ENCODE results near the gene ZC3HAV1L.

The ZC3HAV1L gene

DNA sequence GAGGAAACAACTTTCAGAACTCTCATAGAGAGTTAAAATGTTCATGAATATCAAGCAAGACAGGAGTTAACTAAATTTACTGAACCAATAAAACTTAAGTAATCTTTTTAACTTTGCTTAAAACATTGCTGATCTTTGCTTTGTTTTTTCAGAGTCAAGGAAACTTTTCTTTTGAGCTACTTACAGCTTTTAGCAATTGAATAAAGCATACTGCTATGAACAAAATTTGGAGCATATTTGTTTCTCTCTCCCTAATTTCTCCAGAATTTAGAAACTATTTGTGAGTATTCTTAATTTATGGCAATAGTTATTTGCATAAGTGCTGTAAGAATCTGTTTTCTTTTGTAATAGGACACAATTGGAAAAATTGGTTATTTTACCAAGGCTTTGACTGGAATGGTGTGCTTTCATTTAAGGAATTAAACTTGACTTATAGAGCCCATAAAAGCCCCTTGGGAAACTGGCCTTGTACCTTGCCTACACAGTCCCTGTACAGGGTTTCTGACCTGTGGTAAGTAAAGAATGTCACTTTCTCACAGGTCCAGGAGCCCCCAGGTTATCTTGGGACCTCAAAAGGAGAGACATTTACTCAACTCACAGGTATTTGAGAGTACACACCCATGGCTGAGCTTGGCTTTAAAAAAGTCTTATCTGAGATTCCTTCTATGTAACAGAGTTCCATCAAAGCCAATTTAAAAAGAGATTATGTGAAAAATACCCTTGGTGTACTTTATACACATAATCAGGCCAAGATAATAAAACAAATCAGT is 31.3 kb downstream of the ZC3HAV1L start:
- Histone ChIP-seq H3K4me1 (ENCODE audit: control insufficient read depth, low read depth, low read length) (no peaks in the 10 kb centered on the region), H3K27me3 (ENCODE audit: control insufficient read depth, insufficient read depth, low read length) (no peaks in the 10 kb centered on the region), H3K9me3 (ENCODE audit: control insufficient read depth, low read depth, low read length) (peaks cover 11% of the 10 kb centered on the region), H3K36me3 (ENCODE audit: control insufficient read depth, low read depth, low read length) (no peaks in the 10 kb centered on the region), H3K4me3 (ENCODE audit: low read length) (no peak overlapping the region), H3K27ac (ENCODE audit: low read length) (no peak overlapping the region), H3K9ac (ENCODE audit: low read length) (no peak overlapping the region)

DNA sequence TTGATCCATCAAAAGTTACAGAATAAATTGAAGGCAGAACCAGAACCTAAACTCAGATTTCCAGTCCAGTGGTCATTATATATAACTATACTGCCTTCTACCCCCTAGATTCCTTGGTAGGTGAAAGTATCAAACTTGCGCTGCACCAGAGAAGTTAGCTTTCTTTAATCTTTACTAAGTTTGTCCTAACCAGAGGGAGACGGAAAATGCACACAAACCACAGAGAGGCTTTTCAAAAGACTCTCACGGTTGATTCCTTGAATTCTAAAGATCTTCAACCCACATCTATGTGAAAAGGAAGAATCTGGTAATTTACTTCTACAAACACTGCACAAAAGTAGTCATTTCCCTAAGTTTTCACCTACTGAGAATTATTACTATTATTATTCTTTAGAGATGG is 36.4 kb downstream of the ZC3HAV1L start:
- H3K9me3 ChIP-seq (ENCODE audit: control insufficient read depth, low read depth, low read length): peaks cover 4% of the 10 kb centered on the region
- no peaks in the 10 kb centered on the region for H3K4me1 ChIP-seq (ENCODE audit: control insufficient read depth, low read depth, low read length)
- no peaks in the 10 kb centered on the region for H3K36me3 ChIP-seq (ENCODE audit: control insufficient read depth, low read depth, low read length)
- no peak overlapping the region for H3K4me3 ChIP-seq (ENCODE audit: low read length)
- H3K9ac ChIP-seq (ENCODE audit: low read length): no peak overlapping the region
- no peak overlapping the region for H3K27ac ChIP-seq (ENCODE audit: low read length)
- no peaks in the 10 kb centered on the region for H3K27me3 ChIP-seq (ENCODE audit: control insufficient read depth, insufficient read depth, low read length)

DNA sequence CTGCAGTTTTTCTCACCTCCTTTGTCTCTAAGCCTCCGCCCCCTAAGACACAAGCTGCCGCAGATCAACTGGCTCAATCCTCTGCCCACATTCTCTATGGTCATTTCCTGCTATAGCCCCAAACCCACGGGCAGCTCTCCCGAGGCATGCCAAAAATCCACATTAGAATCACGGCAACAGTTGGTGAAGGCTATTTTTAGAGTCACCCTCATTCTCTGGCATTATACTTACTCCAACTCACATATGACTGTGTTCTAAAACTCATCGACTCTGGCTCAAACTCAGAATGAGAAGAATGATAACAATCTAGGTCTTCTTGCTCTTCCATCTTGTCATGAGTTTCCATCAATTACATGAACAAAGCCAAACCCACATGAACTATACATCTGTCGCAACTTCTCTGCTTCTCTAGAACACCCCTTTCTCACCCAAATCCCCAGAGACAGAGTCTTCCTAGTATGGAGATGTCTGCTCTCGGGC is 43.8 kb downstream of the ZC3HAV1L start:
- no peaks in the 10 kb centered on the region for H3K27me3 ChIP-seq (ENCODE audit: control insufficient read depth, insufficient read depth, low read length)
- no peak overlapping the region for H3K4me3 ChIP-seq (ENCODE audit: low read length)
- H3K9ac ChIP-seq (ENCODE audit: low read length): no peak overlapping the region
- no peaks in the 10 kb centered on the region for H3K4me1 ChIP-seq (ENCODE audit: control insufficient read depth, low read depth, low read length)
- H3K9me3 ChIP-seq (ENCODE audit: control insufficient read depth, low read depth, low read length): peaks cover 5% of the 10 kb centered on the region
- H3K27ac ChIP-seq (ENCODE audit: low read length): no peak overlapping the region
- H3K36me3 ChIP-seq (ENCODE audit: control insufficient read depth, low read depth, low read length): no peaks in the 10 kb centered on the region

DNA sequence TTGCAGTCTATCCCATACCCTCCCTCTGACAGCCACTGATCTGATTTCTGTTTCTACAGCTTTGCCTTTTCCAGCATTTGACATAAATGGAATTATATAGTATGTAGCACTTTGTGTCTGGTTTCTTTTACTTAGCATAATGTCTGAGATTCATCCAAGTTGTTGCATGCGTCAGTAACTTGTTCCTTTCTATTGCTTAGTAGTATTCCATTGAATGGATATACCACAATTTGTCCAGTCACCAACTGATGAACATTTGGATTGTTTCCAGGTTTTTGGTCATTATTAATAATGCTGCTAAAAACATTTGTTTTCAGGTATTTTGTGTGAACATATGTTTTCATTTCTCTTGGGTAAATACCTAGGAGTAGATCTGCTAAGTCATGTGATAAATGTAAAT is 48.2 kb downstream of the ZC3HAV1L start:
- peaks cover 4% of the 10 kb centered on the region for H3K27me3 ChIP-seq (ENCODE audit: control insufficient read depth, insufficient read depth, low read length)
- no peak overlapping the region for H3K27ac ChIP-seq (ENCODE audit: low read length)
- H3K4me3 ChIP-seq (ENCODE audit: low read length): no peak overlapping the region
- no peaks in the 10 kb centered on the region for H3K4me1 ChIP-seq (ENCODE audit: control insufficient read depth, low read depth, low read length)
- no peaks in the 10 kb centered on the region for H3K36me3 ChIP-seq (ENCODE audit: control insufficient read depth, low read depth, low read length)
- no peak overlapping the region for H3K9ac ChIP-seq (ENCODE audit: low read length)
- peaks cover 5% of the 10 kb centered on the region for H3K9me3 ChIP-seq (ENCODE audit: control insufficient read depth, low read depth, low read length)

DNA sequence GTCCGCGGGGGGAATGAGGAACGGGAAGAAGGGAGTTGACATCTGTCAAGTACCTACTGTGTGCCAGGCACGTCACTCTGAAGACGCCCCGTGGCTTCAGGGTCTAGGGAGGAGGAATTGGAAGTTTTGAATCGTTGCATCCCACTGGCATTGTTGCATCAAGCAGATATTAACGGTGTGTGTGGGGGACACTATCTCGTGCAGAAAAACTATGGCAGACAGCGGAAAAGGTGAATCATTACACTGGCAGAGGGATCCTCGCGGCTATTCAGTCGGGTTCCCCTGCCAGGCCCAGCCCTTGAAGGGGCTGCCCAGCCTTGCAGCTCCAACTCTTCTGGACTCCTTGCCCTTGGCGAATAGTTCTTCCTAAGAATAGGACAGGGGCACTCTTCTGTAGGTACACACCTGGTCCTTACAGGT is 53.6 kb downstream of the ZC3HAV1L start:
- Histone ChIP-seq H3K27me3 (ENCODE audit: control insufficient read depth, insufficient read depth, low read length) (peaks cover 18% of the 10 kb centered on the region), H3K4me1 (ENCODE audit: control insufficient read depth, low read depth, low read length) (peaks cover 9% of the 10 kb centered on the region), H3K27ac (ENCODE audit: low read length) (no peak overlapping the region), H3K9me3 (ENCODE audit: control insufficient read depth, low read depth, low read length) (no peaks in the 10 kb centered on the region), H3K36me3 (ENCODE audit: control insufficient read depth, low read depth, low read length) (no peaks in the 10 kb centered on the region), H3K4me3 (ENCODE audit: low read length) (peak overlapping the region; percentile 60), H3K9ac (ENCODE audit: low read length) (peak overlapping the region; percentile 41)

DNA sequence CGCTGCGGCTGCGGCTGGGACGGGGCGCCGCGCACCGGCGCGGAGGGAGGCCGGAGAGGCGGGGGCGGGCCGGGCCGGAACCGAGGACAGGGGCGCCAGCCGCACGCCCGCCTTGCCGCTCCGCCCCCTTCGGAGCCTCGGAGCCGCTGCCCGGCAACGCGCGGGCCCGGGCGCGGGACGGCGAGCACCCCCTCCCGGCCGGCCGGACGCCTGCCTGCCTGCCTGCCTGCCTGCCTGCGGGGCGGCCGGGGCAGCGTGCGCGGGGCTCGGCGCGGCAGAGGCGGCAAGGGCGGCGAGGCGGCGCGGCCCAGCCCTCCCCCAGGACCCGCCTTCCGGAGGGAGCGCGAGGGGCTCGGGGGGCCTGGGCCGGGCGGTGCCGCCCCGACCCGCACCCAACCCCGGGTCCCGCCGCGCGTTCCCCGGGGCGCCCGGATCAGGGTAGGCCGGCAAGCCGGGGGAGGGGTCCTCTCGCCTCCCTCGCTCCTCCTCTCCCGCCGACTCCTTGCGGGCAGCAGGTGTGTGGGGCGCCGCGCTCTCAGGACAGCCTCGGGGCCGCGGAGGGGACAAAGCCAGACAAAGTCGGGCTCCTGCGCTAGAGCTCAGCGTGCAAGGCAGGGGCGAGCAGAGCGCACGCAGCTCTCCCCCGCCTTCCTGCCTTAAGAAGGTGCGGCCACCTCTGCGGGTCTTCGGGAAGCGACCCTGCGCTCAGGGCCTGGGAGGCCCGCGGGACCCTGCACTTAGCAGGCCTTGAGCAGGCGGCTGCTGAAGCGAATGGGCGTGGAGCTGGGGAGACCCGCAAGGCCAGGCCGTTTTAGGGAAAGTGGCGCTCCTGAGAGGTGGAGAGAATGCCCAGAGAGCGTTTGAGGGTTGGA is 54.3 kb downstream of the ZC3HAV1L start, which contains the start of gene KIAA1549:
Gene KIAA1549, minus strand, starts transcription at position 58 of the 872 bp plus-strand sequence. CDS start 120 bp downstream, outside the sequence.
- H3K27ac ChIP-seq (ENCODE audit: low read length): no peak within 1 kb of the TSS
- H3K4me3 ChIP-seq (ENCODE audit: low read length): peak within 1 kb of the TSS; percentile 89
- H3K9ac ChIP-seq (ENCODE audit: low read length): peak within 1 kb of the TSS; percentile 89

DNA sequence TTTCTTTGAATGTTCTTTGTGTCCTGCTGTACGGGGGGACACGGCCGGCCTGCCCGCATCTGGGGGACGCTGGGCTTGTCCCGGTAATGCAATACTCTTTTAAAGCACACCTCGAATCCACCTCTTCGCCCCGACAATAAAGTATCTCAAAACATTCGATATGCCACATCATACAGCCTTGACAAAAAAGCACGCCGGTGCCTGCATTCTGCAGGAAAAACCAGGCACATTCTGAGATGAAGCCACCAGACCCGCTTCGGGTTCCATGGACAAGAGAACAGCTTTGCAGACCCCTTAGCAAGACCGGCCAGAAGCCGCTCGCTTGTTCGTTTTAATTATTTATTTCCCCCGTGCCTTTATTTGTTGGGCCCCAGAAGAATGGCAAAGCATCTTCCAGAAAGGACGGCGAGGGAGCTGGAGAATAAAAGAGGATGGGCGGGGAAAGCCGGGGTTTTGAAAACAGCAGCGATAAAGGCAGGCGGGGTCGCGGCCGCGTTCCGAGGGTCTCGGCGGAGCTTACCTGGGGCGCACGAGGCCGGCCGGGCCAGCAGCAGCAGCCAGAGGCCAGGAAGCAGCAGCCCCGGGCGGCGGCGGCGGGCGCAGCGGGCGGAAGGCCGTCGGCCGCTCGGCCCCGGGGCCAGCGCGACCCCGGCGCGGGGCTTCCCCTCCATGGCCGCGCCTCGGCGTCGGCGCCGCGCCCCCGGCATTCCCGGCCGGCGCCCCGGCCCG is 55.1 kb downstream of the ZC3HAV1L start:
- Histone ChIP-seq H3K4me1 (ENCODE audit: control insufficient read depth, low read depth, low read length) (peaks cover 18% of the 10 kb centered on the region), H3K27me3 (ENCODE audit: control insufficient read depth, insufficient read depth, low read length) (peaks cover 18% of the 10 kb centered on the region), H3K9me3 (ENCODE audit: control insufficient read depth, low read depth, low read length) (no peaks in the 10 kb centered on the region), H3K4me3 (ENCODE audit: low read length) (peak overlapping the region; percentile 89), H3K9ac (ENCODE audit: low read length) (peak overlapping the region; percentile 89), H3K36me3 (ENCODE audit: control insufficient read depth, low read depth, low read length) (no peaks in the 10 kb centered on the region), H3K27ac (ENCODE audit: low read length) (no peak overlapping the region)

More for the DNA sequence above, 54.3 kb downstream of the ZC3HAV1L start, which contains the start of gene KIAA1549:
- Histone ChIP-seq H3K36me3 (ENCODE audit: control insufficient read depth, low read depth, low read length) (no peaks in the 10 kb centered on the region), H3K27me3 (ENCODE audit: control insufficient read depth, insufficient read depth, low read length) (peaks cover 18% of the 10 kb centered on the region), H3K4me1 (ENCODE audit: control insufficient read depth, low read depth, low read length) (peaks cover 13% of the 10 kb centered on the region), H3K9me3 (ENCODE audit: control insufficient read depth, low read depth, low read length) (no peaks in the 10 kb centered on the region)

DNA sequence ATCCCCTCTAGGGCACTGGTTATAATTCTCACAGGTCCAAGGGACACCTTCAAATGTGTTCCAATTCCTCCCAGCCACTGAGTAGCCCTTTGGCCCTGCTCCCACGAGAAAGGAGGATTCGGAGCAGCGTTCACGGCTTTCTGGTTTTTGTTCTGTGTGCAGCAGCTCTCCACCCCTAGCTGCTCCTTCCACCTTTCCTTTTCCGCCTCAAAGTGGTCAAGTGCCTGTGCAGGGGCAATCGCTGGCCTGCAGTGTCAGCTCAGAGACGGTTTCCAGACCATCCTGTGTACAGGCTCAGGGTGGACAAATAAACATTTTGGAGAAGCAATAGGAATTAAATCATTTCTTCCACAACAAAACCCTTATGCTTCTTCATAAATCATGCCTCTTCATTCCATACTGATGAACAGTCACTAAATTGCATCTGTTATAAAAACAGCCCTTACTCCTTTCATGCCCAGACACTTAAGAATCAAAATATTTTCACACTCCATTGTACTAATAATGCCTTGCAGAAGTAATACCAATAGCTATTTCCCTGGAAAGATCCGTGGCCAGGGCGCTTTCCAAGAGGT is 55.8 kb downstream of the ZC3HAV1L start:
- H3K4me3 ChIP-seq (ENCODE audit: low read length): peak overlapping the region; percentile 89
- peaks cover 18% of the 10 kb centered on the region for H3K27me3 ChIP-seq (ENCODE audit: control insufficient read depth, insufficient read depth, low read length)
- H3K36me3 ChIP-seq (ENCODE audit: control insufficient read depth, low read depth, low read length): no peaks in the 10 kb centered on the region
- no peak overlapping the region for H3K27ac ChIP-seq (ENCODE audit: low read length)
- no peaks in the 10 kb centered on the region for H3K9me3 ChIP-seq (ENCODE audit: control insufficient read depth, low read depth, low read length)
- peak overlapping the region; percentile 89 for H3K9ac ChIP-seq (ENCODE audit: low read length)
- H3K4me1 ChIP-seq (ENCODE audit: control insufficient read depth, low read depth, low read length): peaks cover 24% of the 10 kb centered on the region

DNA sequence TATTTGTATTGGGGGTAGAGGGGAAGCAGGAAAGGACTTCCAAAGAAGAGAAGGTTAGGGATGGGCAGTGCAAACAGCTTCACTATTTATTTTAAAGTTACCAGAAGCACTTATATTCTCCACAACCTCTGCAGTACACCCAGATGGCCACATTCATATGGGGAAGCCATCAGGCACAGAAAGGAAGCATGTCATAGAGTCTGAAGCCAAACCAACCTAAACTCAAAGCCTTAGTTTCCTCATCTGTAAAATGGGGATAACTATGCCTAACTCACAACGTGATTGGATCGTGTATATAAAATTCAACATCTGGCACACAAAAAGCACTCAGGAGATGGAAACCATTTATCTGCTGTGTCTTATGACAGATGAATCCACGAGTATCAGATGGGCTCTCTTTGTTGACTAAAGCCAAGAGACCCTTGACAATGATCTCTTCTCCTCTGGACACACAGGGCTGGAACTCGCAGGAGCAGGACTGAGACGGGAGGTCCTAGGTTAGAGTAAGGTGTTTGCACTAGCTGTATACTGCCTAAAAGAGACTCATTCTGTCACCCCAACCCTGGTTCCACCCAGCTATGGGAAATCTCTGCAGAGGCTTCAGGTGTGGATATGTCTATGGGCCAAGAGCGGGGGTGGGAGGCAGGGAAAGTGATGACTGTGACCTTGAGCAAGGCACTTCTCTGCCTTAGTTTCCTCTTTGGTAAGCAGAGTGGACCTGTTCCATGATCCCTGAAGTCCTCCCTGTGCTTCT is 56.4 kb downstream of the ZC3HAV1L start:
- no peaks in the 10 kb centered on the region for H3K36me3 ChIP-seq (ENCODE audit: control insufficient read depth, low read depth, low read length)
- no peaks in the 10 kb centered on the region for H3K9me3 ChIP-seq (ENCODE audit: control insufficient read depth, low read depth, low read length)
- H3K27me3 ChIP-seq (ENCODE audit: control insufficient read depth, insufficient read depth, low read length): peaks cover 18% of the 10 kb centered on the region
- H3K9ac ChIP-seq (ENCODE audit: low read length): no peak overlapping the region
- peak overlapping the region; percentile 89 for H3K4me3 ChIP-seq (ENCODE audit: low read length)
- H3K4me1 ChIP-seq (ENCODE audit: control insufficient read depth, low read depth, low read length): peaks cover 30% of the 10 kb centered on the region
- H3K27ac ChIP-seq (ENCODE audit: low read length): no peak overlapping the region

DNA sequence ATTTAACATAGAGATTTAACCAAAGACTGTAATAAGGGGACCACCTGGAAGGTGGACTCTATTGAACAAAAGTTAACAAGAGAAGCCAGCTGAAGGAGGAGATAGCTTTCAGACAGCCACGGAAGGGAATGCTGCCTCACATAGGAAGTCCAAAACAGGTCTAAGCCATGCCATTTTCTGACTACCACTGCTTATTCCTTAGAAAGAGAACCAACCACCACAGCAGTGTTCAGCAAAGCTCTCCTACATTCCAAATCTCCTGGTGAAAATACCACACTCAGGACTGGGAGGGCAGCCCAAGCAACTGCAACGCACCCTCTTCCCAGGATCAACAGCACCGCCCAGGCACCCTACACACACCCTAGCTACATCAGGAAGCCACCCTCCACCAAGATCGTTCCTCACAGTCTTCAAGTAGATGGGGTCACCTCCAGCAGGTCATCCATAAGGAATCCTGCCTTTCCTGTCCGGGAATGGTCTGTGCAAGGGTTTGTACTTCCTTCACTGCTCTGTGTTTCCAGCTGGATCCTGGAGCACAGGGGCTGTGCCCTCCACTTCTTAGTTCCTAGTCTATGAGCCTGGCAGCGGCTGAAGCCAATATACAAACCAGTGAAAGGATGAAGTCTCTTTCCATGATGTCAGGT is 57.2 kb downstream of the ZC3HAV1L start:
- Histone ChIP-seq H3K27me3 (ENCODE audit: control insufficient read depth, insufficient read depth, low read length) (peaks cover 18% of the 10 kb centered on the region), H3K4me1 (ENCODE audit: control insufficient read depth, low read depth, low read length) (peaks cover 38% of the 10 kb centered on the region), H3K9ac (ENCODE audit: low read length) (no peak overlapping the region), H3K9me3 (ENCODE audit: control insufficient read depth, low read depth, low read length) (no peaks in the 10 kb centered on the region), H3K4me3 (ENCODE audit: low read length) (no peak overlapping the region), H3K27ac (ENCODE audit: low read length) (no peak overlapping the region), H3K36me3 (ENCODE audit: control insufficient read depth, low read depth, low read length) (no peaks in the 10 kb centered on the region)

Measured in iPS-18a (cell line).